Testis (tissue), 2 donors: Measurements from ENCODE around the gene RAPGEF6.

ENCODE experiments used
- CTCF ChIP-seq, 3 experiments: fragments of 450-650 bp in 2 of 3; fragments of 200-600 bp in 1 of 3; sonication (generic) in 1 of 3; IDR thresholded peaks; one replicate each; pipeline ENCODE4 v1.5.1; 2016 to 2019; ENCODE audit warnings: antibody characterized with exemption in 3 of 3, mild to moderate bottlenecking in 2 of 3, moderate library complexity in 1 of 3
- POLR2A ChIP-seq: fragments of 450-650 bp; IDR thresholded peaks from one replicate; pipeline ENCODE4 v1.6.1; 2017; ENCODE audit warnings: antibody characterized with exemption, mild to moderate bottlenecking, moderate library complexity

GRCh38 chr5:131575660-131576227 is 59.3 kb downstream of the RAPGEF6 start:
- TF ChIP-seq CTCF (IDR thresholded peaks at IDR 0.05): no peak
- no peak for TF ChIP-seq POLR2A
